HEK293 (cell line): ENCODE measurements around the gene ENO4.

Experiments used
- CTCF ChIA-PET: fragments of 350-600 bp; formaldehyde crosslinking; extraction: SDS; loops from one replicate; lab custom pipeline; 2021; ENCODE audit warnings: antibody characterized with exemption; lab: Yijun Ruan, JAX
- POLR2A ChIA-PET: fragments of 300-600 bp; formaldehyde crosslinking; extraction: SDS; loops from one replicate; lab custom pipeline; 2020; ENCODE audit warnings: antibody characterized with exemption, inconsistent platforms; lab: Yijun Ruan, JAX
- H3K27ac ChIP-seq: fragments of 200-500 bp; sonication (Bioruptor generic); 2 replicates; pipeline ENCODE4 v1.5.1; 2014; ENCODE audit warnings: low read depth, low read length, control low read depth, inconsistent platforms; ENCODE audit errors: extremely low read depth
- H3K36me3 ChIP-seq, 2 experiments: fragments of 200-500 bp in 1 of 2; sonication (Bioruptor generic) in 1 of 2; 1 replicate in 1 of 2; 2 replicates in 1 of 2; pipeline ENCODE4 v1.5.1; 2014 to 2017; ENCODE audit warnings: inconsistent platforms in 2 of 2, low read length in 2 of 2; ENCODE audit not compliant: control insufficient read depth in 2 of 2, insufficient read depth in 1 of 2
- H3K4me1 ChIP-seq: fragments of 200-500 bp; sonication (Bioruptor generic); 2 replicates; pipeline ENCODE4 v1.5.1; 2014; ENCODE audit warnings: mild to moderate bottlenecking, low read length, inconsistent platforms; ENCODE audit not compliant: control insufficient read depth, insufficient read depth
- H3K4me3 ChIP-seq: 2 replicates; pipeline ENCODE4 v1.5.1; 2011; ENCODE audit warnings: low read depth, mild to moderate bottlenecking, control low read depth, low read length, moderate library complexity
- H3K9me3 ChIP-seq: fragments of 200-500 bp; sonication (Bioruptor generic); 2 replicates; pipeline ENCODE4 v1.5.1; 2014; ENCODE audit warnings: low read depth, low read length, inconsistent platforms; ENCODE audit not compliant: control insufficient read depth, insufficient read depth
- ATF2 ChIP-seq: fragments of 450-650 bp; formaldehyde crosslinking; IDR thresholded peaks from 2 replicates; pipeline ENCODE4 v1.5.1; 2016; ENCODE audit warnings: missing biosample characterization, missing genetic modification characterization, low read depth
- BCL11A ChIP-seq: fragments of 450-650 bp; formaldehyde crosslinking; IDR thresholded peaks from 2 replicates; pipeline ENCODE4 v1.5.1; 2016; ENCODE audit warnings: low read depth, missing biosample characterization, missing genetic modification characterization
- BCL6B ChIP-seq: fragments of 450-650 bp; formaldehyde crosslinking; IDR thresholded peaks from 2 replicates; pipeline ENCODE4 v1.5.1; 2017; ENCODE audit warnings: missing biosample characterization, missing genetic modification characterization
- HIC1 ChIP-seq: fragments of 450-650 bp; formaldehyde crosslinking; IDR thresholded peaks from 2 replicates; pipeline ENCODE4 v1.5.1; 2016; ENCODE audit warnings: missing biosample characterization, missing genetic modification characterization
- KLF16 ChIP-seq: fragments of 450-650 bp; formaldehyde crosslinking; IDR thresholded peaks from 2 replicates; pipeline ENCODE4 v1.5.1; 2017; ENCODE audit warnings: missing biosample characterization, missing genetic modification characterization
- OSR2 ChIP-seq: fragments of 450-650 bp; formaldehyde crosslinking; IDR thresholded peaks from 2 replicates; pipeline ENCODE4 v1.5.1; 2016; ENCODE audit warnings: missing biosample characterization, missing genetic modification characterization
- TRIM28 ChIP-seq: IDR thresholded peaks from 2 replicates; pipeline ENCODE4 v1.6.1; 2011; ENCODE audit warnings: low read length, control low read depth, borderline replicate concordance
- ZFP37 ChIP-seq: fragments of 450-650 bp; formaldehyde crosslinking; IDR thresholded peaks from 2 replicates; pipeline ENCODE4 v1.5.1; 2016; ENCODE audit warnings: missing biosample characterization, missing genetic modification characterization
- ZNF133 ChIP-seq: fragments of 450-650 bp; formaldehyde crosslinking; IDR thresholded peaks from 2 replicates; pipeline ENCODE4 v1.5.1; 2016; ENCODE audit warnings: missing biosample characterization, missing genetic modification characterization
- ZNF140 ChIP-seq: fragments of 450-650 bp; formaldehyde crosslinking; IDR thresholded peaks from 2 replicates; pipeline ENCODE4 v1.5.1; 2016; ENCODE audit warnings: missing biosample characterization, missing genetic modification characterization
- ZNF157 ChIP-seq: fragments of 450-650 bp; formaldehyde crosslinking; IDR thresholded peaks from 2 replicates; pipeline ENCODE4 v1.5.1; 2016; ENCODE audit warnings: missing biosample characterization, missing genetic modification characterization
- ZNF19 ChIP-seq: fragments of 450-650 bp; formaldehyde crosslinking; IDR thresholded peaks from 2 replicates; pipeline ENCODE4; 2016; ENCODE audit warnings: missing biosample characterization, missing genetic modification characterization, low read depth
- ZNF223 ChIP-seq: fragments of 450-650 bp; formaldehyde crosslinking; IDR thresholded peaks from 2 replicates; pipeline ENCODE4 v1.5.1; 2016; ENCODE audit warnings: missing biosample characterization, missing genetic modification characterization
- ZNF239 ChIP-seq: fragments of 450-650 bp; formaldehyde crosslinking; IDR thresholded peaks from 2 replicates; pipeline ENCODE4 v1.5.1; 2016; ENCODE audit warnings: missing biosample characterization, missing genetic modification characterization
- ZNF366 ChIP-seq: fragments of 450-650 bp; formaldehyde crosslinking; conservative IDR thresholded peaks from 2 replicates; pipeline ENCODE4 v1.5.1; 2016; ENCODE audit warnings: missing biosample characterization, missing genetic modification characterization
- ZNF391 ChIP-seq: fragments of 450-650 bp; formaldehyde crosslinking; IDR thresholded peaks from 2 replicates; pipeline ENCODE4 v1.5.1; 2016; ENCODE audit warnings: low read depth, missing biosample characterization, missing genetic modification characterization, borderline replicate concordance
- ZNF423 ChIP-seq: fragments of 450-650 bp; formaldehyde crosslinking; IDR thresholded peaks from 2 replicates; pipeline ENCODE4 v1.5.1; 2016; ENCODE audit warnings: missing biosample characterization, missing genetic modification characterization
- ZNF426 ChIP-seq: fragments of 450-650 bp; formaldehyde crosslinking; IDR thresholded peaks from 2 replicates; pipeline ENCODE4 v1.5.1; 2017; ENCODE audit warnings: missing biosample characterization, missing genetic modification characterization, mild to moderate bottlenecking, inconsistent platforms, moderate library complexity
- ZNF510 ChIP-seq: fragments of 450-650 bp; formaldehyde crosslinking; IDR thresholded peaks from 2 replicates; pipeline ENCODE4 v1.5.1; 2018; ENCODE audit warnings: mild to moderate bottlenecking, missing genetic modification characterization, missing biosample characterization; ENCODE audit not compliant: insufficient replicate concordance
- ZNF521 ChIP-seq: fragments of 450-650 bp; formaldehyde crosslinking; IDR thresholded peaks from 2 replicates; pipeline ENCODE4 v1.5.1; 2017; ENCODE audit warnings: missing biosample characterization, mild to moderate bottlenecking, missing genetic modification characterization
- ZNF560 ChIP-seq: fragments of 450-650 bp; formaldehyde crosslinking; IDR thresholded peaks from 2 replicates; pipeline ENCODE4 v1.5.1; 2017; ENCODE audit warnings: missing biosample characterization, missing genetic modification characterization, borderline replicate concordance
- ZNF580 ChIP-seq: fragments of 450-650 bp; formaldehyde crosslinking; IDR thresholded peaks from 2 replicates; pipeline ENCODE4 v1.5.1; 2016; ENCODE audit warnings: missing biosample characterization, missing genetic modification characterization
- ZNF623 ChIP-seq: fragments of 450-650 bp; formaldehyde crosslinking; IDR thresholded peaks from 2 replicates; pipeline ENCODE4 v1.5.1; 2016; ENCODE audit warnings: missing biosample characterization, missing genetic modification characterization
- ZNF626 ChIP-seq: fragments of 450-650 bp; sonication (Bioruptor Pico); formaldehyde crosslinking; IDR thresholded peaks from 2 replicates; pipeline ENCODE4 v1.5.1; 2018; ENCODE audit warnings: missing biosample characterization, missing genetic modification characterization, inconsistent platforms
- ZNF704 ChIP-seq: fragments of 450-650 bp; formaldehyde crosslinking; IDR thresholded peaks from 2 replicates; pipeline ENCODE4 v1.5.1; 2016; ENCODE audit warnings: missing biosample characterization, missing genetic modification characterization

The ENO4 gene

GRCh38 chr10:116802876-116803275, 46.4 kb upstream of the ENO4 start:
- no peaks in the 10 kb centered on the region for H3K9me3 ChIP-seq
- H3K4me1 ChIP-seq, result no peaks in the 10 kb centered on the region
- no peaks in the 10 kb centered on the region for H3K36me3 ChIP-seq
- CTCF ChIA-PET, result interaction anchor here (1.0 to 17.6 kb wide), 4 partner anchors 15 to 373 kb away, joined by 4 to 471 read pairs (median 7); no protein-coding TSS in a partner anchor
- TF ChIP-seq ZNF223 (tag by site-specific recombination) (no peak), ZNF423 (no peak), ZNF426 (no peak)
- TF ChIP-seq, all 188 proteins: peak for 0
- POLR2A ChIA-PET, result no interaction called here
- Histone ChIP-seq H3K4me3 (no peak overlapping the region), H3K27ac (no peak overlapping the region)

- POLR2A ChIA-PET, result no interaction called here
- no peaks in the 10 kb centered on the region for H3K9me3 ChIP-seq
- H3K4me3 ChIP-seq, result no peak overlapping the region
- H3K36me3 ChIP-seq, result no peaks in the 10 kb centered on the region
- no peak overlapping the region for H3K27ac ChIP-seq
- no peak for TF ChIP-seq ZNF157 (tag by site-specific recombination)
- TF ChIP-seq ZNF133 (tag by site-specific recombination), result no peak
- no peak for TF ChIP-seq BCL6B
- no peak for TF ChIP-seq ZNF580
- no peak for TF ChIP-seq ZFP37 (tag by site-specific recombination)
- no peak for TF ChIP-seq ATF2 (tag by site-specific recombination)
- TF ChIP-seq ZNF391 (tag by site-specific recombination), result no peak
- no peak for TF ChIP-seq ZNF626 (tag by site-specific recombination)
- no peak for TF ChIP-seq ZNF140 (tag by site-specific recombination)
- TF ChIP-seq ZNF623 (tag by site-specific recombination), result no peak
- TF ChIP-seq KLF16 (tag by site-specific recombination), result no peak
- no peak for TF ChIP-seq ZNF704 (tag by site-specific recombination)
- no peak for TF ChIP-seq OSR2 (tag by site-specific recombination)
- no peak for TF ChIP-seq ZNF366
- TF ChIP-seq, all 188 proteins: peak for 0
- CTCF ChIA-PET, result interaction anchor here (0.6 to 1.9 kb wide), 4 partner anchors 16 to 373 kb away, joined by 3 to 9 read pairs (median 4); no protein-coding TSS in a partner anchor
- no peaks in the 10 kb centered on the region for H3K4me1 ChIP-seq
Measured at GRCh38 chr10:116803451-116804249, 45.6 kb upstream of the ENO4 start.

- Histone ChIP-seq H3K4me1 (no peaks in the 10 kb centered on the region), H3K27ac (no peak overlapping the region), H3K36me3 (no peaks in the 10 kb centered on the region), H3K4me3 (no peak overlapping the region), H3K9me3 (no peaks in the 10 kb centered on the region)
- ChIA-PET POLR2A (no interaction called here), CTCF (interaction anchor here (0.6 to 1.9 kb wide), 10 partner anchors 8 to 408 kb away, joined by 3 to 7 read pairs (median 4); no protein-coding TSS in a partner anchor)
- no peak for TF ChIP-seq ZNF510
- no peak for TF ChIP-seq ZNF19
- TF ChIP-seq HIC1 (tag by site-specific recombination), result no peak
- no peak for TF ChIP-seq ZNF521 (tag by site-specific recombination)
- TF ChIP-seq TRIM28, result no peak
- no peak for TF ChIP-seq ZNF560
- TF ChIP-seq BCL11A (tag by site-specific recombination), result no peak
- TF ChIP-seq ZNF239, result no peak
Measured at GRCh38 chr10:116808706-116809105, 40.6 kb upstream of the ENO4 start.
